OCI-LY1 (cell line): Measurements from ENCODE around the gene DEPDC5.

Experiments
- CTCF ChIP-seq: fragments of 200-600 bp; sonication (generic), shearing (Covaris generic); IDR thresholded peaks from 2 replicates; pipeline ENCODE4 v1.5.1; 2017; ENCODE audit warnings: mild to moderate bottlenecking, antibody characterized with exemption, low read length, moderate library complexity, mixed read lengths
- EZH2 ChIP-seq: fragments of 200-600 bp; sonication (generic), shearing (Covaris generic); IDR thresholded peaks from 2 replicates; pipeline ENCODE4 v1.8.0; 2017; ENCODE audit warnings: borderline replicate concordance, mixed run types, mild to moderate bottlenecking, antibody characterized with exemption, low read length, moderate library complexity, mixed read lengths

- TF ChIP-seq CTCF = no peak
- TF ChIP-seq EZH2 = no peak
Observed at GRCh38 chr22:31909977-31910376, 156.2 kb downstream of the DEPDC5 start.
